IMR-90 (cell line): Measurements from ENCODE around the gene KCNIP3.

ENCODE experiments used
- CEBPB ChIP-seq: IDR thresholded peaks from 2 replicates; pipeline ENCODE4 v1.6.1; 2012; ENCODE audit warnings: low read depth, low read length, improper control_type of control experiment
- CTCF ChIP-seq: conservative IDR thresholded peaks from 2 replicates; pipeline ENCODE4 v1.5.1; 2012; ENCODE audit warnings: mild to moderate bottlenecking, low read depth, low read length, improper control_type of control experiment
- MAFK ChIP-seq: IDR thresholded peaks from 2 replicates; pipeline ENCODE4 v1.6.1; 2012; ENCODE audit warnings: low read depth, low read length, improper control_type of control experiment
- POLR2A ChIP-seq: IDR thresholded peaks from 2 replicates; pipeline ENCODE4 v1.6.1; 2012; ENCODE audit warnings: mild to moderate bottlenecking, low read depth, low read length
- SMC3 ChIP-seq: fragments of 150-350 bp; IDR thresholded peaks from 2 replicates; pipeline ENCODE4 v1.6.1; 2016; ENCODE audit warnings: low read depth, mild to moderate bottlenecking, antibody characterized with exemption, low read length, moderate library complexity

- no peak for TF ChIP-seq CEBPB
- TF ChIP-seq CTCF, result no peak
- no peak for TF ChIP-seq POLR2A
- TF ChIP-seq MAFK, result no peak
- no peak for TF ChIP-seq SMC3
Observed at GRCh38 chr2:95337829-95338228, 40.7 kb downstream of the KCNIP3 start.
